ENCODE data around the gene C22orf31. TPM values are rescaled to one million over a fixed set of nuclear protein-coding genes. Genes with fewer than 3 reads are reported as not detected.

Gene C22orf31
- total RNA-seq, 4 donors from 2014 or later: not detected

GRCh38 chr22:29078036-29078868 is 16.6 kb upstream of the C22orf31 start:
- no peak for ATAC-seq (ENCODE audit: low FRiP score)
- TF ChIP-seq CTCF (IDR thresholded peaks at IDR 0.05): no peak
- DNase-seq (ENCODE audit: low spot score): no peak

- ATAC-seq (ENCODE audit: low FRiP score) (no peak), DNase-seq (ENCODE audit: low spot score) (no peak)
- TF ChIP-seq CTCF (IDR thresholded peaks at IDR 0.05): no peak
These were observed 12.7 kb upstream of the C22orf31 start for GRCh38 chr22:29074276-29074772.

GRCh38 chr22:29073618-29074275 is 12.1 kb upstream of the C22orf31 start:
- peak; percentile 48 for ATAC-seq (ENCODE audit: low FRiP score)
- no peak for DNase-seq (ENCODE audit: low spot score)
- TF ChIP-seq CTCF (IDR thresholded peaks at IDR 0.05): no peak

GRCh38 chr22:29072979-29073617 is 11.5 kb upstream of the C22orf31 start, which contains the start of gene KREMEN1:
Gene KREMEN1, plus strand, starts transcription at chr22:29073035. Its CDS starts 96 bp downstream, at chr22:29073131.
- ATAC-seq (ENCODE audit: low FRiP score) (peak; percentile 27), DNase-seq (ENCODE audit: low spot score) (no peak)
- no peak for TF ChIP-seq CTCF (IDR thresholded peaks at IDR 0.05)

GRCh38 chr22:29072193-29072978 is 10.8 kb upstream of the C22orf31 start:
- ATAC-seq (ENCODE audit: low FRiP score) (peak; percentile 90), DNase-seq (ENCODE audit: low spot score) (peak; percentile 72)
- TF ChIP-seq CTCF (IDR thresholded peaks at IDR 0.05): no peak

- peak; percentile 27 for ATAC-seq (ENCODE audit: low FRiP score)
- no peak for DNase-seq (ENCODE audit: low spot score)
- no peak for TF ChIP-seq CTCF (IDR thresholded peaks at IDR 0.05)
These were observed 9.8 kb upstream of the C22orf31 start for GRCh38 chr22:29071261-29072045.
